CD14-positive monocyte (primary cell): ENCODE measurements around the gene SLC38A10. TPM values are rescaled to one million over a fixed set of nuclear protein-coding genes. Genes with fewer than 3 reads are reported as not detected.

Experiments used
- DNase-seq, 3 donors: peaks; one replicate each; pipeline ENCODE4 v3.0.0-alpha.2; 2011 to 2022
- H2AFZ ChIP-seq: 2 replicates; pipeline ENCODE4 v1.6.0; 2012; ENCODE audit warnings: mild to moderate bottlenecking, low read depth, low read length, inconsistent platforms; ENCODE audit not compliant: insufficient read depth, poor library complexity, severe bottlenecking
- H3K27ac ChIP-seq, 2 donors: 1 replicate in 1 of 2; 2 replicates in 1 of 2; pipeline ENCODE4 v1.5.1; 2012 to 2013; ENCODE audit warnings: low read length in 2 of 2, control low read depth in 1 of 2, inconsistent platforms in 1 of 2, low read depth in 1 of 2, mild to moderate bottlenecking in 1 of 2
- H3K27me3 ChIP-seq, 2 donors: one replicate each; pipeline versions ENCODE4 v1.6.0 to v1.6.1; 2011 to 2013; ENCODE audit warnings: low read length in 2 of 2; ENCODE audit not compliant: control insufficient read depth in 2 of 2, insufficient read depth in 2 of 2
- H3K36me3 ChIP-seq, 2 donors: replicated peaks in 1 of 2; 1 replicate in 1 of 2; 2 replicates in 1 of 2; pipeline versions ENCODE4 v1.5.1 to v1.6.1; 2012 to 2013; ENCODE audit warnings: low read length in 2 of 2, control low read depth in 1 of 2, inconsistent platforms in 1 of 2, mild to moderate bottlenecking in 1 of 2; ENCODE audit not compliant: insufficient read depth in 2 of 2, control insufficient read depth in 1 of 2
- H3K4me1 ChIP-seq, 2 donors: 1 replicate in 1 of 2; 2 replicates in 1 of 2; pipeline versions ENCODE4 v1.5.1 to v1.6.1; 2012 to 2013; ENCODE audit warnings: low read length in 2 of 2, control low read depth in 1 of 2, inconsistent platforms in 1 of 2, mild to moderate bottlenecking in 1 of 2, moderate library complexity in 1 of 2; ENCODE audit not compliant: insufficient read depth in 2 of 2, control insufficient read depth in 1 of 2
- H3K4me2 ChIP-seq: replicated peaks from 2 replicates; pipeline ENCODE3; 2012; ENCODE audit warnings: low read length, moderate library complexity, mild to moderate bottlenecking; ENCODE audit not compliant: poor library complexity, severe bottlenecking; ENCODE audit errors: extremely low read depth
- H3K4me3 ChIP-seq, 3 experiments: fragments of 200-600 bp in 1 of 3; sonication (generic) in 1 of 3; replicated peaks in 1 of 3; 1 replicate in 2 of 3; 2 replicates in 1 of 3; pipeline ENCODE4 v1.5.1; 2011 to 2013; ENCODE audit warnings: low read length in 3 of 3, mild to moderate bottlenecking in 3 of 3, control low read depth in 2 of 3, low read depth in 2 of 3, inconsistent platforms in 1 of 3, moderate library complexity in 1 of 3
- H3K79me2 ChIP-seq: 2 replicates; pipeline ENCODE4 v1.6.0; 2012; ENCODE audit warnings: mild to moderate bottlenecking, control low read depth, inconsistent platforms, low read length, moderate library complexity; ENCODE audit not compliant: insufficient read depth
- H3K9ac ChIP-seq: 2 replicates; pipeline ENCODE4 v1.6.0; 2017; ENCODE audit warnings: low read length, mild to moderate bottlenecking; ENCODE audit not compliant: insufficient read depth, poor library complexity, severe bottlenecking
- H3K9me3 ChIP-seq, 2 donors: replicated peaks in 1 of 2; 1 replicate in 1 of 2; 2 replicates in 1 of 2; pipeline versions ENCODE4 v1.5.1 to v1.6.1; 2012 to 2013; ENCODE audit warnings: low read length in 2 of 2, control low read depth in 1 of 2; ENCODE audit not compliant: control insufficient read depth in 1 of 2, insufficient read depth in 1 of 2
- H4K20me1 ChIP-seq: 2 replicates; pipeline ENCODE4 v1.6.0; 2012; ENCODE audit warnings: mild to moderate bottlenecking, low read length, control low read depth, moderate library complexity; ENCODE audit not compliant: insufficient read depth
- H3K27ac Mint-ChIP-seq, 7 donors: one replicate each; pipeline ENCODE4 v1.8.0; 2020; ENCODE audit warnings: mild to moderate bottlenecking in 7 of 7, mixed read lengths in 7 of 7, moderate library complexity in 6 of 7, inconsistent platforms in 2 of 7
- H3K27me3 Mint-ChIP-seq, 3 donors: one replicate each; pipeline ENCODE4 v1.8.0; 2021 to 2022; ENCODE audit warnings: low read depth in 3 of 3, mild to moderate bottlenecking in 3 of 3, mixed read lengths in 3 of 3, moderate library complexity in 3 of 3, inconsistent platforms in 1 of 3
- H3K36me3 Mint-ChIP-seq, 2 donors: one replicate each; pipeline ENCODE4 v1.8.0; 2020; ENCODE audit warnings: mixed read lengths in 2 of 2, inconsistent platforms in 1 of 2, mild to moderate bottlenecking in 1 of 2
- H3K4me1 Mint-ChIP-seq: one replicate; pipeline ENCODE4 v1.8.0; 2020; ENCODE audit warnings: mild to moderate bottlenecking, mixed read lengths
- H3K4me3 Mint-ChIP-seq, 2 donors: one replicate each; pipeline ENCODE4 v1.8.0; 2020; ENCODE audit warnings: mild to moderate bottlenecking in 2 of 2, mixed read lengths in 2 of 2, moderate library complexity in 1 of 2
- H3K9me3 Mint-ChIP-seq, 7 donors: one replicate each; pipeline ENCODE4 v1.8.0; 2020 to 2022; ENCODE audit warnings: mixed read lengths in 7 of 7, mild to moderate bottlenecking in 6 of 7, moderate library complexity in 6 of 7, inconsistent platforms in 2 of 7
- CTCF ChIP-seq: fragments of 200-600 bp; IDR thresholded peaks from one replicate; pipeline ENCODE4 v1.8.0; 2022; ENCODE audit warnings: antibody characterized with exemption, mild to moderate bottlenecking
- WGBS: methylation state at CpG from one replicate; pipeline ENCODE4 v1.1.5; 2013; ENCODE audit warnings: missing lambda C conversion rate; ENCODE audit not compliant: insufficient coverage; 5-methylcytosine and 5-hydroxymethylcytosine counted together
- intact Hi-C, 2 donors: fragments of 100-400 bp; cut with micrococcal nuclease; formaldehyde crosslinking; loops; one replicate each; pipeline versions ENCODE4 v1.15.0 to v1.15.1; 2023
- polyA plus RNA-seq, 3 donors: library from polyadenylated mRNA; depleted of rRNA in 1 of 3; unstranded in 2 of 3; stranded (reverse) in 1 of 3; fragments of 300-500 nt in 2 of 3; fragments of >200 nt in 1 of 3; fragmentation: Illumina TruSeq in 2 of 3; gene quantifications; 1 replicate in 2 of 3; 2 replicates in 1 of 3; pipeline ENCODE4 v1.2.3, GENCODE V29; 2012 to 2021

The SLC38A10 gene
- polyA plus RNA-seq, 3 donors: 50.8 to 76.1 (median 68.4) TPM

DNA sequence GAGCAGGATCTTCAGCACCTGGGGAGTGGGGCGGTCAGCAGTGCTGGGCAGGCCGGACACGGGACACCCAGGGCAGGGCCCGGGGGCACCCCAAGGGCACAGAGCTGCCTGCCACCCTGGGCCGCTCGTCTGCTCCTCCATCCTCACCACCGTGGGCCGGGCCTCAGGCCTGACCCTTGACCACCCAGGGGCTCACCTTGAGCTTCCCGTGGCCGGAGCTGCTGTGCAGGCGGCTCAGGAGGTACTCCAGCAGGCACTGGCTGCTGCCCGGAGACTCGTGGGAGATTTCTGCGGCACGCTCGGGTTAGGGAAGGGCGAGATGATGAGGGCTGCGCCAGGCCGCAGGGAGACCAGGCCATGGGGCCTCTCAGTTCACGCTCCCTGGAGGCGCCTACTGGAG, 58.3 kb downstream of the SLC38A10 start:
- H3K79me2 ChIP-seq: peaks cover 67% of the 10 kb centered on the region
- H4K20me1 ChIP-seq: peaks cover 67% of the 10 kb centered on the region
- 94% methylated on average over 19 of the region's 21 CpGs for WGBS
- H3K9me3 ChIP-seq: no peaks in the 10 kb centered on the region
- H3K4me2 ChIP-seq: no peak overlapping the region
- no peak overlapping the region for H3K4me3 ChIP-seq
- Mint-ChIP-seq H3K4me1 (peaks cover 39% of the 10 kb centered on the region), H3K27ac (no peak overlapping the region), H3K36me3 (peaks cover 21 to 51% of the 10 kb centered on the region in 2 donors), H3K9me3 (peaks cover 0 to 2% (median 0%) of the 10 kb centered on the region in 7 donors), H3K27me3 (no peaks in the 10 kb centered on the region), H3K4me3 (no peak overlapping the region)
- H2AFZ ChIP-seq: no peak overlapping the region
- H3K4me1 ChIP-seq: peaks cover 21 to 36% of the 10 kb centered on the region in 2 donors
- H3K36me3 ChIP-seq: peaks cover 35 to 49% of the 10 kb centered on the region in 2 donors
- H3K27ac ChIP-seq: no peak overlapping the region
- no peak for DNase-seq
- H3K27me3 ChIP-seq: no peaks in the 10 kb centered on the region
- H3K9ac ChIP-seq: no peak overlapping the region
- intact Hi-C loops: no loop called here
- TF ChIP-seq CTCF: no peak

GRCh38 chr17:81235822-81236740, 59.0 kb downstream of the SLC38A10 start:
- Histone ChIP-seq H3K4me3 (no peak overlapping the region), H4K20me1 (peaks cover 66% of the 10 kb centered on the region), H3K4me1 (peaks cover 21 to 36% of the 10 kb centered on the region in 2 donors), H3K9ac (no peak overlapping the region), H3K9me3 (no peaks in the 10 kb centered on the region), H3K27ac (no peak overlapping the region), H3K36me3 (peaks cover 42 to 56% of the 10 kb centered on the region in 2 donors), H3K27me3 (no peaks in the 10 kb centered on the region), H3K4me2 (no peak overlapping the region), H3K79me2 (peaks cover 67% of the 10 kb centered on the region), H2AFZ (no peak overlapping the region)
- no peak for TF ChIP-seq CTCF
- H3K4me1 Mint-ChIP-seq: peaks cover 36% of the 10 kb centered on the region
- DNase-seq: no peak
- intact Hi-C loops: no loop called here
- no peak overlapping the region for H3K4me3 Mint-ChIP-seq
- no peaks in the 10 kb centered on the region for H3K27me3 Mint-ChIP-seq
- peaks cover 23 to 58% of the 10 kb centered on the region in 2 donors for H3K36me3 Mint-ChIP-seq
- peaks cover 0 to 2% (median 0%) of the 10 kb centered on the region in 7 donors for H3K9me3 Mint-ChIP-seq
- H3K27ac Mint-ChIP-seq: peak overlapping the region in 1 of 7 donors; percentile 62
- WGBS: 97% methylated on average over 19 of the region's 32 CpGs
